Measurements from ENCODE around the gene ARHGAP24. TPM values are rescaled to one million over a fixed set of nuclear protein-coding genes. Genes with fewer than 3 reads are reported as not detected.

The ARHGAP24 gene
- total RNA-seq, 1 donor: 56.6 TPM

DNA sequence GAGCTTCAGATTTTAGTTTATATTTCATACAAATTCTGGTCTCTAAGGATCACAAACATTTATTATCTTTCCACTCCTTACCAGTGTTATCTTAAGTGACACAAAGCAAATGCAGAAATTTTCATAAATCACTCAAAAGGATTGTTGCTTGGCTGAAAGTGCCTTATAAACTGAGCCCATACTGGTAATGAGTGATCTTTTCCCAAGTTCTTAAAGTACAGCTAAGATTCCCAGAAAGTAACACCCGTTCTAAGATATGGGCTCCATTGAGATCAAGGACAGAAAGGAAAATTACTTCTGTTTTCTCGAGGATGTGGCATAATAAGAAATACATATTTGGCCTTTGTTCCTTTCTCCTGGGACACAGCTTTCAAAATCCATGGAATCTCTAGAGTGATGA lies 313.7 kb downstream of the ARHGAP24 start:
- no peak overlapping the region for H3K4me3 ChIP-seq (ENCODE audit: low read depth, low read length)
- TF ChIP-seq, protein P1, sequence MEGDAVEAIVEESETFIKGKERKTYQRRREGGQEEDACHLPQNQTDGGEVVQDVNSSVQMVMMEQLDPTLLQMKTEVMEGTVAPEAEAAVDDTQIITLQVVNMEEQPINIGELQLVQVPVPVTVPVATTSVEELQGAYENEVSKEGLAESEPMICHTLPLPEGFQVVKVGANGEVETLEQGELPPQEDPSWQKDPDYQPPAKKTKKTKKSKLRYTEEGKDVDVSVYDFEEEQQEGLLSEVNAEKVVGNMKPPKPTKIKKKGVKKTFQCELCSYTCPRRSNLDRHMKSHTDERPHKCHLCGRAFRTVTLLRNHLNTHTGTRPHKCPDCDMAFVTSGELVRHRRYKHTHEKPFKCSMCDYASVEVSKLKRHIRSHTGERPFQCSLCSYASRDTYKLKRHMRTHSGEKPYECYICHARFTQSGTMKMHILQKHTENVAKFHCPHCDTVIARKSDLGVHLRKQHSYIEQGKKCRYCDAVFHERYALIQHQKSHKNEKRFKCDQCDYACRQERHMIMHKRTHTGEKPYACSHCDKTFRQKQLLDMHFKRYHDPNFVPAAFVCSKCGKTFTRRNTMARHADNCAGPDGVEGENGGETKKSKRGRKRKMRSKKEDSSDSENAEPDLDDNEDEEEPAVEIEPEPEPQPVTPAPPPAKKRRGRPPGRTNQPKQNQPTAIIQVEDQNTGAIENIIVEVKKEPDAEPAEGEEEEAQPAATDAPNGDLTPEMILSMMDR (IDR thresholded peaks at IDR 0.05; ENCODE audit: insufficient read depth, low read depth, low read length): no peak
- DNase-seq (ENCODE audit: low read depth): peak; percentile 37

DNA sequence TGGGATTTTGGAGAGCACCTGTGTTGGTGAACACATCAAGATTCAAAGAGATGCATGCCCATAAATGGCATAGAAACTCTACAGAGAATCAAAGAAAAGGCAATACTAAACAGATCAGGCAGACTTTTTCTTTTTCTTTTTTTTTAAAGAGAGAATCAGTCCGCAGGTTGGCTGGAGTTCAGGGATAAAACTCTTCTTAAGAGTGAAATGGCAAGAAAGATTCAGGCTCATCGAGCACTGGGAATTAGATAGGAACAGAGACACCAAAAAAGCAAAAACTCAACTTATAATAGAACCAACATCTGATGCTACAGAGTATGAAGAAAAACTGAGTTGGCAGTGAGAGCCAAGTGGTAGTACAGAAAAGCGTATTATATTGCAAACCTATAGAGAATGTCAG lies 314.3 kb downstream of the ARHGAP24 start:
- H3K4me3 ChIP-seq (ENCODE audit: low read depth, low read length): no peak overlapping the region
- DNase-seq (ENCODE audit: low read depth): no peak
- TF ChIP-seq, protein P1 (IDR thresholded peaks at IDR 0.05; ENCODE audit: insufficient read depth, low read depth, low read length): no peak

DNA sequence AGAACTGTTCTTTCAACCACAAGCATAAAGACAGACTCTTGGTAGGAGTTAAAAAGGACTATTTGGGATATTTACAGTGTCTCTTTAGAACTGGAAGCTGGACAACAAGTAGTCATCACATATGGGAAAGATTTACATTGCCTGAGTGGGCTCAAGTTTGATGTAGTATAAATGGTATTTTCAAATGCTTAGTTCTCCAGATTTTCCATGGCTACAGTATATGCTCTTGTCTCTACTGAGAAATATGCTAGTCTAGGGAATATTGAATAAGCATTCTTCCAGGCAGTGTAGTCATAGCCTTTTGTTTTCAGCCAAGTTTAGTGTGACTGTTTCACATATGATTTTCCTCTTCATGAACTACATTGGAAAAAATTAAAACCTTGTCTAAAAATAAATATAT lies 315.6 kb downstream of the ARHGAP24 start:
- H3K4me3 ChIP-seq (ENCODE audit: low read depth, low read length): no peak overlapping the region
- TF ChIP-seq, protein P1 (IDR thresholded peaks at IDR 0.05; ENCODE audit: insufficient read depth, low read depth, low read length): no peak
- no peak for DNase-seq (ENCODE audit: low read depth)

DNA sequence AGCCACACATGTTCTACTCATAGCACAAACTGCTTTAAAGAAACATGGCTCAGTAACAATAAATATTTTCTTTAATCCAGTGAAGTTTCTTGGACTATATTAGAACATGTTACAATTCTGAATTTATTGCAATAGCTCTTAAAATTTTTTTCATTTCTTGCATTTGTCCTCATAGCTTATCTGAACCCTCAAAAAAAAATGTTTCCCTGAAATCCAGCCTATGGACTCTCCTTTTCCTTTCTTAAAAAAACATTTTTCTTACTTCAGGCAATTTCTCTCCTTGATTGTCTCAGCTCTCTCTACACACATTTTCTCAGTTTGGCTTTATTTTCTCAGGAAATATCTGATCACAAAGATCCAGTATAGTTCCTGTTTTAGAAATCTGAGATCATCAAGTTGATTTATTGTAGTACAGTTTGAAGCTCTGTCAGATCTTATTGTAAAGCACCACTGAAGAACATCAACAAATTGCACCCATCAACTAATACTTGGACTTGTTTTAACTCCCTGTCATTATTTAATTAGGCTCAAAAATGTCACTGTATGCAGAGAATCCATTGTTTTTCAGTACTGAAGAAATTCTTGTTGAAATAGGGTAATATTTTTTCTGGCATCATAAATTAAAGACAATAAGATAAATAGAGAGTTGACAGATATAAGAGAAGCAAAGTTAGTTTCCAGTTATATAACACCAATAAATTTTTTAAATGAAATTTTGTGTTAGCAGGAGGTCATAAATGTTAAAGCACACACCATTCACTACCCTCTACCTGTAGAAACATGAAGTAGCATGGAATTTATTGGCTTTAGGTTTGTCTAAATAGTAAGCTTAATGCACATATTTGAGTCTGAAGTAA lies 317.7 kb downstream of the ARHGAP24 start:
- TF ChIP-seq, protein P1 (IDR thresholded peaks at IDR 0.05; ENCODE audit: insufficient read depth, low read depth, low read length): no peak
- DNase-seq (ENCODE audit: low read depth): no peak
- no peak overlapping the region for H3K4me3 ChIP-seq (ENCODE audit: low read depth, low read length)

DNA sequence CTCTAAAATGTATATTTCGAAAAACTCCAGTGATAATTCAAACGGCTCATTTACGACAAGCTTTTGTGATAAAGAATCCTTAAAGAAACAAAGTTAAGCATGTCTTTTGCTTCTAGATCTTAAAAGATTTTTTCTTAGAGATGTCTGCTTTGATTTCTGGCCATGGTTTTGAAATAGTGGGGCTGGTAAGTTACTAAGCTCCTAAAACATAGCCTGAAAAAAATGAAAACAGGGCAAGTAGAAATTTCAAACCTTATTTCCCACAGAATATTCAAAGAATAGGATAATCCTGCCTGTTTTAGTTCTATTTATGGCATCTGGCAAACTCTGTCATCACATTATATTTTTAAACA lies 318.3 kb downstream of the ARHGAP24 start:
- DNase-seq (ENCODE audit: low read depth): peak; percentile 85
- TF ChIP-seq, protein P1 (IDR thresholded peaks at IDR 0.05; ENCODE audit: insufficient read depth, low read depth, low read length): no peak
- no peak overlapping the region for H3K4me3 ChIP-seq (ENCODE audit: low read depth, low read length)

DNA sequence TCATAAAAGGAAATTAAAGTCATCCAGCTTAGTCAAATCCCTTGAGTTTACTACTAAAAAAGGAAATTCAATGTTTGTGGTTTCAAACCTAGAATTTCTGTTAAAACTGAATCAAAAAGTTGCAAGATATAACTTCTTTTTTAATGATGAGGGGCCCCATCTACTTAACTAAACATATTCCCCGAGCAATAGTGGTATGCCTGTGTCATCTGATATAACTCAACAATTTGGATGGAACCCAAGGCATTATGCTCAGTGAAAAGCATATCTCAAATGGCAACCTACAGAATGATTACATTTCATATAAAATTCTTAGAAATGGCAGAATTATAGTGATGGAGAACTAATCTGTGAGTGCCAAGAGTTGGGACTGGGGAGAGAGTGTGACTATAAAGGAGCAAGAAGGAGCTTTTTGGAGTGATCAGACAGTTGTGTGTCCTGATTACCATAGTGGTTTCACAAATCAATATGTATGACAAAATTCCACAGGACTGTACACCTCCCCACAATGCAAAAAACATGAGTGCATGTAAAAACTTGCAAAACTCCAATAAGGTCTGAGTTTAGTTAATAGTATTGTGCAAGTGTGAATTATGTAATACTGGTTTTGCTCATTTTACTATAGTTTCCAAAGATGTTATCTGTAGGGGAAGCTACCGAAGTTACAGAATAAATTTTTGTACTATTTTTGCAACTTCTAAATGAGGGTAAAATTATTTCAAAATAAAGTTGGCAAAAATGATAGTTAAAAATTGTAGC lies 323.2 kb downstream of the ARHGAP24 start:
- TF ChIP-seq, protein P1 (IDR thresholded peaks at IDR 0.05; ENCODE audit: insufficient read depth, low read depth, low read length): no peak
- DNase-seq (ENCODE audit: low read depth): peak; percentile 52
- no peak overlapping the region for H3K4me3 ChIP-seq (ENCODE audit: low read depth, low read length)
